Vagina (tissue), 2 donors: ENCODE data around the gene NTSR1. TPM values are rescaled to one million over a fixed set of nuclear protein-coding genes. Genes with fewer than 3 reads are reported as not detected.
"Not testable (repeated sequence)": the region's sequence is repeated elsewhere in the genome, so short reads cannot be mapped to it uniquely, and the experiment has no call there.

ENCODE experiments used
- DNase-seq, 2 donors: peaks; one replicate each; pipeline ENCODE4 v3.0.0-alpha.2; 2017; ENCODE audit errors: extremely low spot score in 2 of 2
- H3K27ac ChIP-seq: fragments of 200-600 bp; sonication (generic); one replicate; pipeline ENCODE4 v1.5.1; 2019
- H3K27me3 ChIP-seq: fragments of 200-600 bp; sonication (generic); one replicate; pipeline ENCODE4 v1.5.1; 2019
- H3K36me3 ChIP-seq, 2 donors: fragments of 200-600 bp; sonication (generic); one replicate each; pipeline ENCODE4 v1.5.1; 2017 to 2019
- H3K4me1 ChIP-seq: fragments of 200-600 bp; sonication (generic); one replicate; pipeline ENCODE4 v1.5.1; 2019
- H3K4me3 ChIP-seq, 2 donors: fragments of 200-600 bp; sonication (generic); 1 replicate in 1 of 2; 2 replicates in 1 of 2; pipeline ENCODE4 v1.5.1; 2016 to 2019
- H3K9me3 ChIP-seq: fragments of 200-600 bp; sonication (generic); one replicate; pipeline ENCODE4 v1.5.1; 2019
- CTCF ChIP-seq, 3 experiments: fragments of 450-650 bp in 2 of 3; fragments of 200-600 bp in 1 of 3; sonication (generic) in 1 of 3; IDR thresholded peaks; one replicate each; pipeline ENCODE4 v1.5.1; 2017 to 2019; ENCODE audit warnings: antibody characterized with exemption in 3 of 3, mild to moderate bottlenecking in 2 of 3, moderate library complexity in 2 of 3
- POLR2A ChIP-seq, 2 donors: fragments of 450-650 bp; IDR thresholded peaks; one replicate each; pipeline ENCODE4 v1.6.1; 2017; ENCODE audit warnings: antibody characterized with exemption in 2 of 2, mild to moderate bottlenecking in 2 of 2, moderate library complexity in 2 of 2
- POLR2AphosphoS5 ChIP-seq, 2 donors: sonication (generic); formaldehyde crosslinking; IDR thresholded peaks; one replicate each; pipeline ENCODE4 v1.9.0; 2017; ENCODE audit warnings: antibody characterized with exemption in 2 of 2, mild to moderate bottlenecking in 2 of 2, low read depth in 1 of 2; ENCODE audit not compliant: insufficient read depth in 1 of 2
- intact Hi-C: fragments of 100-400 bp; cut with DNase I; formaldehyde crosslinking; loops from one replicate; pipeline ENCODE4 v1.15.1; 2023
- total RNA-seq: library from RNA; depleted of rRNA; stranded (reverse); fragments of >200 nt; gene quantifications from one replicate; pipeline ENCODE4 v1.2.3, GENCODE V29; 2016

NTSR1 gene
- total RNA-seq, 1 donor from 2014 or later, result 0.49 TPM

- no peak for DNase-seq
- TF ChIP-seq CTCF (IDR thresholded peaks at IDR 0.05), result no peak
- TF ChIP-seq POLR2AphosphoS5 (IDR thresholded peaks at IDR 0.05; ENCODE audit: insufficient read depth in 1 of 2, low read depth in 1 of 2), result no peak
- no peak for TF ChIP-seq POLR2A (IDR thresholded peaks at IDR 0.05)
- Histone ChIP-seq H3K4me3 (no peak overlapping the region), H3K36me3 (no peaks in the 10 kb centered on the region), H3K27ac (no peak overlapping the region), H3K27me3 (no peaks in the 10 kb centered on the region), H3K4me1 (no peaks in the 10 kb centered on the region), H3K9me3 (peaks cover 3% of the 10 kb centered on the region)
- intact Hi-C loops, result no loop called here
These were observed 31.0 kb upstream of the NTSR1 start for GRCh38 chr20:62677678-62678077.

DNA sequence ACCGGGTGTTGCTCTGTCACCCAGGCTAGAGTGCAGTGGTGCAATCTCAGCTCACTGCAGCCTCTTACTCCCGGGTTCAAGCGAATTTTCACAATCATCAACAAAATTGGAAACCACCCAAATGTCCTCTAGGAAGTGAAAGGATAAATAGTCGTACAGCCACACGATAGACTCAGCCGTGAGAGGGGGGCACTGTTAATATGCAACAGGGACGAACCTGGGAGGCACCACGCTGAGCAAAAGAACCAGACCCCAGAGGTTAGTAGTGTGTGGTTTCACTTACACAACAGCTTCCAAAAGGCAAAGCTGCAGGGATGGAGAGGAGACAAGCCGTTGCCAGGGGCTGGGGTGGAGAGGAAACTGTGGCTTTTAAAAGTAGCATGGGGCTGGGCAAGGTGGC, 30.1 kb upstream of the NTSR1 start:
- TF ChIP-seq POLR2A (IDR thresholded peaks at IDR 0.05) (no peak), CTCF (IDR thresholded peaks at IDR 0.05) (no peak), POLR2AphosphoS5 (IDR thresholded peaks at IDR 0.05; ENCODE audit: insufficient read depth in 1 of 2, low read depth in 1 of 2) (no peak)
- Histone ChIP-seq H3K4me1 (no peaks in the 10 kb centered on the region), H3K27me3 (no peaks in the 10 kb centered on the region), H3K36me3 (no peaks in the 10 kb centered on the region), H3K9me3 (peaks cover 3% of the 10 kb centered on the region), H3K4me3 (no peak overlapping the region), H3K27ac (no peak overlapping the region)
- DNase-seq, result no peak
- intact Hi-C loops, result no loop called here

DNA sequence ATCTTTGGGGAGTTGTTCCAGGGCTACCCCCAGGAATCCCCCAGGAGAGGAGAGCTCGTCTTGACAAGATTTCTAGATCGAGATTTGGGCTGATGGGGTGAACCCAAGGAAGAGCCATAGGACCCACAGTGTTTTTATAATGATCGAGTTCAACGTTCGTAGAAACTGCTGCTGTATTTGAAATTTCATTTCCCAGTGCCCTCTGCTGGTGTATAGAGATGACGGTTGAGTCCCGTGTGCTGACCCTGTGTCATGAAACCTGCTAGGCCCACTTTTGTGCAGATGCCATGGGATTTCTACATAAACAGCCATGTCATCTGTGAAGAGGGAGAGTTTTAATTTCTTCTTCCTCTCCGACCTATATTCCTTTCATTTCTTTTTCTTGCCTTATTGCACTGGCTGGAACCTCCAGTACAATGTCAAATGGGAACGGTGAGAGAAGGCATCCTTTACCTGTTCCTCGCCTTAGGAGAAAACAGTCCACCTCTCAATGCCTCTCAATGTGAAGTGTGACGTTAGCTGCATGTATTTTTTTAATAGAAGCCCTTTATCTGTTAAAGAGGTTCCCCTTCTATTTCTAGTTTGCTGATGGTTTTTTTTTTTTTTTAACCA, 28.6 kb upstream of the NTSR1 start:
- Histone ChIP-seq H3K27ac (no peak overlapping the region), H3K4me3 (no peak overlapping the region), H3K36me3 (no peaks in the 10 kb centered on the region), H3K27me3 (no peaks in the 10 kb centered on the region), H3K4me1 (no peaks in the 10 kb centered on the region), H3K9me3 (peaks cover 3% of the 10 kb centered on the region)
- no peak for TF ChIP-seq CTCF (IDR thresholded peaks at IDR 0.05)
- TF ChIP-seq POLR2AphosphoS5 (IDR thresholded peaks at IDR 0.05; ENCODE audit: insufficient read depth in 1 of 2, low read depth in 1 of 2), result no peak
- no peak for TF ChIP-seq POLR2A (IDR thresholded peaks at IDR 0.05)
- intact Hi-C loops, result no loop called here
- no peak for DNase-seq

- no peak overlapping the region for H3K27ac ChIP-seq
- H3K9me3 ChIP-seq, result peaks cover 3% of the 10 kb centered on the region
- H3K4me1 ChIP-seq, result no peaks in the 10 kb centered on the region
- H3K36me3 ChIP-seq, result no peaks in the 10 kb centered on the region
- no peak for TF ChIP-seq POLR2AphosphoS5 (IDR thresholded peaks at IDR 0.05; ENCODE audit: insufficient read depth in 1 of 2, low read depth in 1 of 2)
- no peak for TF ChIP-seq CTCF (IDR thresholded peaks at IDR 0.05)
- TF ChIP-seq POLR2A (IDR thresholded peaks at IDR 0.05), result no peak
- no peaks in the 10 kb centered on the region for H3K27me3 ChIP-seq
- DNase-seq, result no peak
- intact Hi-C loops, result no loop called here
- H3K4me3 ChIP-seq, result no peak overlapping the region
These were observed 25.6 kb upstream of the NTSR1 start for GRCh38 chr20:62682912-62683517.

- H3K4me3 ChIP-seq, H3K4me1 ChIP-seq, H3K27me3 ChIP-seq, H3K9me3 ChIP-seq, H3K27ac ChIP-seq, intact Hi-C loops, H3K36me3 ChIP-seq, DNase-seq: not testable (repeated sequence)
These were observed 24.8 kb upstream of the NTSR1 start for GRCh38 chr20:62683660-62684322.
